Measurements from ENCODE around the gene ADCK1. TPM values are rescaled to one million over a fixed set of nuclear protein-coding genes. Genes with fewer than 3 reads are reported as not detected.

The ADCK1 gene
- polyA plus RNA-seq, 1 donor from 2014 or later = 13.6 TPM

GRCh38 chr14:77910506-77910905 is 110.6 kb downstream of the ADCK1 start:
- Histone ChIP-seq H3K9me3 (ENCODE audit: low read length) (no peaks in the 10 kb centered on the region), H3K4me2 (ENCODE audit: low read length) (no peak overlapping the region), H3K27me3 (ENCODE audit: insufficient read depth, low read depth, low read length) (no peaks in the 10 kb centered on the region), H3K27ac (ENCODE audit: low read length) (no peak overlapping the region), H3K9me2 (ENCODE audit: insufficient read depth, low read length) (no peaks in the 10 kb centered on the region), H3K9ac (ENCODE audit: low read length) (no peak overlapping the region), H3K4me3 (ENCODE audit: low read length) (no peak overlapping the region), H3K36me3 (ENCODE audit: insufficient read depth, low read length) (no peaks in the 10 kb centered on the region), H2AFZ (ENCODE audit: low read depth, low read length) (no peak overlapping the region), H4K20me1 (ENCODE audit: insufficient read depth) (no peaks in the 10 kb centered on the region), H3F3A (ENCODE audit: insufficient read depth, low read length, poor library complexity, severe bottlenecking) (no peaks in the 10 kb centered on the region), H3K79me2 (replicated peaks; ENCODE audit: insufficient read depth, low read length) (no peaks in the 10 kb centered on the region)
- no peak for TF ChIP-seq MXI1 (conservative IDR thresholded peaks at IDR 0.05; ENCODE audit: poor library complexity, severe bottlenecking)
- TF ChIP-seq RAD21 (conservative IDR thresholded peaks at IDR 0.05) = no peak
- TF ChIP-seq SMC3 (conservative IDR thresholded peaks at IDR 0.05; ENCODE audit: poor library complexity) = no peak
- no peak for TF ChIP-seq EP300 (conservative IDR thresholded peaks at IDR 0.05; ENCODE audit: poor library complexity, severe bottlenecking)
- no peak for TF ChIP-seq CTCF (IDR thresholded peaks at IDR 0.05; ENCODE audit: poor library complexity, severe bottlenecking)
- no peak for TF ChIP-seq TAF1 (IDR thresholded peaks at IDR 0.05; ENCODE audit: low read depth)
- TF ChIP-seq POLR2AphosphoS5 (IDR thresholded peaks at IDR 0.05) = no peak
- TF ChIP-seq REST (IDR thresholded peaks at IDR 0.05; ENCODE audit: borderline replicate concordance) = no peak
- TF ChIP-seq EZH2 (IDR thresholded peaks at IDR 0.05; ENCODE audit: borderline replicate concordance, insufficient read depth, low read length, poor library complexity, severe bottlenecking) = no peak

GRCh38 chr14:77911356-77911755 is 111.4 kb downstream of the ADCK1 start:
- no peaks in the 10 kb centered on the region for H3K9me2 ChIP-seq (ENCODE audit: insufficient read depth, low read length)
- no peaks in the 10 kb centered on the region for H3F3A ChIP-seq (ENCODE audit: insufficient read depth, low read length, poor library complexity, severe bottlenecking)
- H3K27me3 ChIP-seq (ENCODE audit: insufficient read depth, low read depth, low read length) = no peaks in the 10 kb centered on the region
- no peak overlapping the region for H2AFZ ChIP-seq (ENCODE audit: low read depth, low read length)
- H3K4me2 ChIP-seq (ENCODE audit: low read length) = no peak overlapping the region
- H3K9ac ChIP-seq (ENCODE audit: low read length) = no peak overlapping the region
- H4K20me1 ChIP-seq (ENCODE audit: insufficient read depth) = no peaks in the 10 kb centered on the region
- H3K36me3 ChIP-seq (ENCODE audit: insufficient read depth, low read length) = no peaks in the 10 kb centered on the region
- no peak overlapping the region for H3K27ac ChIP-seq (ENCODE audit: low read length)
- TF ChIP-seq CTCF (IDR thresholded peaks at IDR 0.05; ENCODE audit: poor library complexity, severe bottlenecking) = no peak
- no peak for TF ChIP-seq RAD21 (conservative IDR thresholded peaks at IDR 0.05)
- no peak for TF ChIP-seq MXI1 (conservative IDR thresholded peaks at IDR 0.05; ENCODE audit: poor library complexity, severe bottlenecking)
- TF ChIP-seq POLR2AphosphoS5 (IDR thresholded peaks at IDR 0.05) = no peak
- TF ChIP-seq EP300 (conservative IDR thresholded peaks at IDR 0.05; ENCODE audit: poor library complexity, severe bottlenecking) = no peak
- no peaks in the 10 kb centered on the region for H3K79me2 ChIP-seq (replicated peaks; ENCODE audit: insufficient read depth, low read length)
- H3K4me3 ChIP-seq (ENCODE audit: low read length) = no peak overlapping the region
- no peaks in the 10 kb centered on the region for H3K9me3 ChIP-seq (ENCODE audit: low read length)

Measured in neural cell (in vitro differentiated cells).